Immature natural killer cell (primary cell): Measurements from ENCODE around the gene PARM1. TPM values are rescaled to one million over a fixed set of nuclear protein-coding genes. Genes with fewer than 3 reads are reported as not detected.
"Not testable (repeated sequence)": the region's sequence is repeated elsewhere in the genome, so short reads cannot be mapped to it uniquely, and the experiment has no call there.

Source experiments
- DNase-seq, 3 donors: peaks; one replicate each; pipeline ENCODE4 v3.0.0; 2022; ENCODE audit warnings: mixed read lengths in 1 of 3
- H3K27ac Mint-ChIP-seq, 6 donors: one replicate each; pipeline ENCODE4 v1.8.0; 2020; ENCODE audit warnings: mixed read lengths in 6 of 6, mild to moderate bottlenecking in 5 of 6, inconsistent platforms in 4 of 6, moderate library complexity in 3 of 6
- H3K27me3 Mint-ChIP-seq, 3 donors: one replicate each; pipeline ENCODE4 v1.8.0; 2020 to 2021; ENCODE audit warnings: low read depth in 3 of 3, mild to moderate bottlenecking in 3 of 3, mixed read lengths in 3 of 3, moderate library complexity in 3 of 3, inconsistent platforms in 1 of 3
- H3K36me3 Mint-ChIP-seq, 3 donors: one replicate each; pipeline ENCODE4 v1.8.0; 2020; ENCODE audit warnings: mixed read lengths in 3 of 3, inconsistent platforms in 2 of 3, mild to moderate bottlenecking in 2 of 3
- H3K4me1 Mint-ChIP-seq, 2 donors: one replicate each; pipeline ENCODE4 v1.8.0; 2020; ENCODE audit warnings: inconsistent platforms in 2 of 2, mild to moderate bottlenecking in 2 of 2, mixed read lengths in 2 of 2, moderate library complexity in 1 of 2
- H3K4me3 Mint-ChIP-seq, 5 donors: one replicate each; pipeline ENCODE4 v1.8.0; 2020; ENCODE audit warnings: mild to moderate bottlenecking in 5 of 5, mixed read lengths in 5 of 5, inconsistent platforms in 3 of 5, moderate library complexity in 3 of 5
- H3K9me3 Mint-ChIP-seq, 6 donors: one replicate each; pipeline ENCODE4 v1.8.0; 2020; ENCODE audit warnings: mild to moderate bottlenecking in 6 of 6, mixed read lengths in 6 of 6, inconsistent platforms in 4 of 6, moderate library complexity in 3 of 6
- polyA plus RNA-seq, 3 donors: library from polyadenylated mRNA; unstranded; fragments of 300-500 nt; fragmentation: Illumina TruSeq; gene quantifications; one replicate each; pipeline ENCODE4 v1.2.3, GENCODE V29; 2021

Gene PARM1
- polyA plus RNA-seq, 3 donors from 2014 or later = 0.17 TPM; not detected in 2

GRCh38 chr4:74975848-74976824 lies 43.2 kb downstream of the PARM1 start:
- no peak overlapping the region for H3K4me3 Mint-ChIP-seq
- peaks cover 4 to 33% (median 15%) of the 10 kb centered on the region in 6 donors for H3K9me3 Mint-ChIP-seq
- DNase-seq = no peak
- H3K27me3 Mint-ChIP-seq = peaks cover 0 to 2% (median 1%) of the 10 kb centered on the region in 3 donors
- H3K36me3 Mint-ChIP-seq = peaks cover 0 to 4% (median 0%) of the 10 kb centered on the region in 3 donors
- H3K27ac Mint-ChIP-seq = no peak overlapping the region
- H3K4me1 Mint-ChIP-seq = no peaks in the 10 kb centered on the region

- peaks cover 1 to 17% (median 10%) of the 10 kb centered on the region in 6 donors for H3K9me3 Mint-ChIP-seq
- H3K4me3 Mint-ChIP-seq = no peak overlapping the region
These were observed 49.8 kb downstream of the PARM1 start for GRCh38 chr4:74982546-74983252.

GRCh38 chr4:74983253-74983635 lies 50.3 kb downstream of the PARM1 start:
- no peaks in the 10 kb centered on the region for H3K4me1 Mint-ChIP-seq
- H3K27ac Mint-ChIP-seq = no peak overlapping the region
- H3K4me3 Mint-ChIP-seq = no peak overlapping the region
- DNase-seq = no peak
- H3K36me3 Mint-ChIP-seq = peaks cover 0 to 4% (median 0%) of the 10 kb centered on the region in 3 donors
- peaks cover 0 to 3% (median 0%) of the 10 kb centered on the region in 3 donors for H3K27me3 Mint-ChIP-seq
- H3K9me3 Mint-ChIP-seq = peaks cover 1 to 17% (median 10%) of the 10 kb centered on the region in 6 donors

More at GRCh38 chr4:74982546-74983252, 49.8 kb downstream of the PARM1 start:
- Mint-ChIP-seq H3K36me3 (peaks cover 0 to 4% (median 0%) of the 10 kb centered on the region in 3 donors), H3K4me1 (no peaks in the 10 kb centered on the region), H3K27ac (no peak overlapping the region), H3K27me3 (peaks cover 0 to 3% (median 0%) of the 10 kb centered on the region in 3 donors)
- no peak for DNase-seq

GRCh38 chr4:74990276-74990875 lies 57.5 kb downstream of the PARM1 start:
- H3K27ac Mint-ChIP-seq = no peak overlapping the region
- H3K9me3 Mint-ChIP-seq = peaks cover 0 to 11% (median 2%) of the 10 kb centered on the region in 6 donors
- no peak for DNase-seq
- H3K36me3 Mint-ChIP-seq = no peaks in the 10 kb centered on the region
- peaks cover 0 to 3% (median 3%) of the 10 kb centered on the region in 3 donors for H3K27me3 Mint-ChIP-seq
- no peaks in the 10 kb centered on the region for H3K4me1 Mint-ChIP-seq
- no peak overlapping the region for H3K4me3 Mint-ChIP-seq

GRCh38 chr4:74994436-74994835 lies 61.5 kb downstream of the PARM1 start:
- H3K9me3 Mint-ChIP-seq = peaks cover 0 to 11% (median 2%) of the 10 kb centered on the region in 6 donors
- DNase-seq, H3K36me3 Mint-ChIP-seq, H3K4me3 Mint-ChIP-seq, H3K27me3 Mint-ChIP-seq, H3K27ac Mint-ChIP-seq, H3K4me1 Mint-ChIP-seq: not testable (repeated sequence)

GRCh38 chr4:74996996-74997395 lies 64.1 kb downstream of the PARM1 start:
- no peak overlapping the region for H3K4me3 Mint-ChIP-seq
- no peak overlapping the region for H3K27ac Mint-ChIP-seq
- peaks cover 0 to 6% (median 2%) of the 10 kb centered on the region in 6 donors for H3K9me3 Mint-ChIP-seq
- H3K4me1 Mint-ChIP-seq = no peaks in the 10 kb centered on the region
- no peak for DNase-seq
- H3K36me3 Mint-ChIP-seq = no peaks in the 10 kb centered on the region
- peaks cover 0 to 2% (median 0%) of the 10 kb centered on the region in 3 donors for H3K27me3 Mint-ChIP-seq

GRCh38 chr4:74997948-74998729 lies 65.2 kb downstream of the PARM1 start:
- peaks cover 0 to 2% (median 0%) of the 10 kb centered on the region in 3 donors for H3K27me3 Mint-ChIP-seq
- no peaks in the 10 kb centered on the region for H3K4me1 Mint-ChIP-seq
- peaks cover 0 to 7% (median 2%) of the 10 kb centered on the region in 6 donors for H3K9me3 Mint-ChIP-seq

GRCh38 chr4:74999714-75000309 lies 66.9 kb downstream of the PARM1 start:
- Mint-ChIP-seq H3K4me1 (no peaks in the 10 kb centered on the region), H3K36me3 (no peaks in the 10 kb centered on the region), H3K9me3 (peaks cover 0 to 6% (median 3%) of the 10 kb centered on the region in 6 donors), H3K27me3 (peaks cover 0 to 4% (median 2%) of the 10 kb centered on the region in 3 donors), H3K27ac (no peak overlapping the region), H3K4me3 (no peak overlapping the region)
- DNase-seq = no peak

More at GRCh38 chr4:74997948-74998729, 65.2 kb downstream of the PARM1 start:
- DNase-seq = no peak
- Mint-ChIP-seq H3K4me3 (no peak overlapping the region), H3K36me3 (no peaks in the 10 kb centered on the region), H3K27ac (no peak overlapping the region)

GRCh38 chr4:75001871-75002270 lies 69.0 kb downstream of the PARM1 start:
- Mint-ChIP-seq H3K27me3 (peaks cover 0 to 4% (median 2%) of the 10 kb centered on the region in 3 donors), H3K4me3 (no peak overlapping the region), H3K9me3 (peaks cover 0 to 8% (median 4%) of the 10 kb centered on the region in 6 donors), H3K4me1 (no peaks in the 10 kb centered on the region), H3K27ac (no peak overlapping the region), H3K36me3 (no peaks in the 10 kb centered on the region)
- DNase-seq = no peak

- Mint-ChIP-seq H3K9me3 (peaks cover 2 to 8% (median 3%) of the 10 kb centered on the region in 6 donors), H3K4me1 (no peaks in the 10 kb centered on the region), H3K4me3 (no peak overlapping the region), H3K36me3 (no peaks in the 10 kb centered on the region), H3K27ac (no peak overlapping the region), H3K27me3 (peaks cover 0 to 4% (median 0%) of the 10 kb centered on the region in 3 donors)
- no peak for DNase-seq
These were observed 69.5 kb downstream of the PARM1 start for GRCh38 chr4:75002381-75002780.

GRCh38 chr4:75003979-75004378 lies 71.1 kb downstream of the PARM1 start:
- no peaks in the 10 kb centered on the region for H3K36me3 Mint-ChIP-seq
- no peak overlapping the region for H3K4me3 Mint-ChIP-seq
- H3K9me3 Mint-ChIP-seq = peaks cover 2 to 16% (median 7%) of the 10 kb centered on the region in 6 donors
- H3K27ac Mint-ChIP-seq = no peak overlapping the region
- H3K27me3 Mint-ChIP-seq = peaks cover 0 to 4% (median 0%) of the 10 kb centered on the region in 3 donors
- DNase-seq = no peak
- no peaks in the 10 kb centered on the region for H3K4me1 Mint-ChIP-seq

GRCh38 chr4:75004755-75005668 lies 72.1 kb downstream of the PARM1 start:
- no peak for DNase-seq
- H3K4me1 Mint-ChIP-seq = no peaks in the 10 kb centered on the region
- no peak overlapping the region for H3K4me3 Mint-ChIP-seq
- H3K9me3 Mint-ChIP-seq = peaks cover 2 to 16% (median 8%) of the 10 kb centered on the region in 6 donors
- H3K36me3 Mint-ChIP-seq = no peaks in the 10 kb centered on the region
- H3K27me3 Mint-ChIP-seq = peaks cover 0 to 4% (median 0%) of the 10 kb centered on the region in 3 donors
- H3K27ac Mint-ChIP-seq = no peak overlapping the region
